GM12878 (cell line): ENCODE data around the gene EIF4E1B. TPM values are rescaled to one million over a fixed set of nuclear protein-coding genes. Genes with fewer than 3 reads are reported as not detected.

Experiments used
- ATAC-seq: fragments of 200-7000 bp; cut with Tn5 transposase; 3 replicates; pipeline ENCODE4 v1.9.1; 2020; ENCODE audit warnings: mild to moderate bottlenecking, moderate library complexity
- BruUV-seq: library from RNA; stranded (reverse); fragments of 400-500 nt; replicated peaks from 2 replicates; lab custom pipeline; 2021; lab: Mats Ljungman, UMichigan
- CTCF ChIA-PET: fragments of 300-600 bp; sonication (Branson Sonifier 250); formaldehyde crosslinking; extraction: SDS; loops from one replicate; lab custom pipeline; 2021; ENCODE audit warnings: inconsistent platforms; lab: Yijun Ruan, JAX
- POLR2A ChIA-PET: fragments of 350-600 bp; formaldehyde crosslinking; extraction: SDS; loops from one replicate; lab custom pipeline; 2021; ENCODE audit warnings: inconsistent platforms; lab: Charles Lee
- RAD21 ChIA-PET: fragments of 300-600 bp; sonication (Branson Sonifier 250); formaldehyde crosslinking; loops from one replicate; lab custom pipeline; 2023; ENCODE audit warnings: antibody characterized with exemption; ENCODE audit not compliant: unreplicated experiment; lab: Charles Lee
- SMC1A ChIA-PET: fragments of 300-600 bp; sonication (Branson Sonifier 250); formaldehyde crosslinking; loops from one replicate; lab custom pipeline; 2023; ENCODE audit not compliant: unreplicated experiment, uncharacterized antibody; lab: Charles Lee
- DNase-seq: peaks from one replicate; pipeline ENCODE4 v3.0.0-alpha.2; 2011; ENCODE audit warnings: low read depth, low spot score
- FAIRE-seq: peaks from 3 replicates; lab custom pipeline; 2011; peaks lifted over from hg19 to GRCh38; lab: Jason Lieb, UNC
- H2AFZ ChIP-seq: 2 replicates; pipeline ENCODE4 v1.6.0; 2011; ENCODE audit warnings: low read depth, low read length, control low read depth; ENCODE audit not compliant: control insufficient read depth
- H3K27ac ChIP-seq: 2 replicates; pipeline ENCODE4 v1.5.1; 2011; ENCODE audit warnings: control low read depth; ENCODE audit not compliant: control insufficient read depth, insufficient read depth
- H3K27me3 ChIP-seq, 2 experiments: replicated peaks in 1 of 2; 2 replicates each; pipeline versions ENCODE4 v1.6.0 to v1.6.1; 2011; ENCODE audit warnings: low read length in 1 of 2; ENCODE audit not compliant: control insufficient read depth in 2 of 2, insufficient read depth in 2 of 2
- H3K36me3 ChIP-seq, 2 experiments: 2 replicates each; pipeline ENCODE4 v1.5.1; 2011; ENCODE audit warnings: low read length in 1 of 2; ENCODE audit not compliant: control insufficient read depth in 2 of 2, insufficient read depth in 2 of 2
- H3K4me1 ChIP-seq: 2 replicates; pipeline ENCODE4 v1.6.1; 2011; ENCODE audit warnings: mild to moderate bottlenecking, low read length, moderate library complexity, mixed read lengths; ENCODE audit not compliant: control insufficient read depth, insufficient read depth
- H3K4me2 ChIP-seq: 2 replicates; pipeline ENCODE4 v1.6.0; 2011; ENCODE audit warnings: control low read depth; ENCODE audit not compliant: control insufficient read depth, insufficient read depth
- H3K4me3 ChIP-seq: fragments of 200-600 bp; sonication (generic); 2 replicates; pipeline ENCODE4 v1.5.1; 2016
- H3K79me2 ChIP-seq: 2 replicates; pipeline ENCODE4 v1.6.0; 2011; ENCODE audit warnings: low read length; ENCODE audit not compliant: control insufficient read depth, insufficient read depth
- H3K9ac ChIP-seq: 2 replicates; pipeline ENCODE4 v1.8.0; 2011; ENCODE audit warnings: low read length, control low read depth, mixed read lengths; ENCODE audit not compliant: control insufficient read depth, insufficient read depth
- H3K9me3 ChIP-seq: replicated peaks from 3 replicates; pipeline ENCODE4 v1.5.1; 2011; ENCODE audit warnings: mild to moderate bottlenecking, low read length; ENCODE audit not compliant: control insufficient read depth, insufficient read depth
- H4K20me1 ChIP-seq: 2 replicates; pipeline ENCODE4 v1.6.0; 2011; ENCODE audit not compliant: control insufficient read depth, insufficient read depth
- ELK1 ChIP-seq: IDR thresholded peaks from 2 replicates; pipeline ENCODE4 v1.6.1; 2012; ENCODE audit warnings: low read depth, low read length, improper control_type of control experiment
- MEF2A ChIP-seq: IDR thresholded peaks from 2 replicates; pipeline ENCODE4 v1.6.1; 2011; ENCODE audit warnings: low read depth, mild to moderate bottlenecking, low read length, moderate library complexity; ENCODE audit not compliant: insufficient read depth
- NRF1 ChIP-seq: conservative IDR thresholded peaks from 2 replicates; pipeline ENCODE4 v1.6.1; 2011; ENCODE audit warnings: mild to moderate bottlenecking, low read depth, low read length, improper control_type of control experiment
- PAX5 ChIP-seq: IDR thresholded peaks from 2 replicates; pipeline ENCODE4 v1.6.1; 2011; ENCODE audit warnings: low read depth, low read length, borderline replicate concordance
- SKIL ChIP-seq: fragments of 450-650 bp; IDR thresholded peaks from 2 replicates; pipeline ENCODE4 v1.6.1; 2017; ENCODE audit warnings: mild to moderate bottlenecking, low read depth, inconsistent platforms; ENCODE audit not compliant: poor library complexity, severe bottlenecking
- ZNF217 ChIP-seq: fragments of 450-650 bp; IDR thresholded peaks from 2 replicates; pipeline ENCODE4 v1.6.1; 2017; ENCODE audit warnings: antibody characterized with exemption, mild to moderate bottlenecking
- ZNF384 ChIP-seq: IDR thresholded peaks from 2 replicates; pipeline ENCODE4 v1.6.1; 2012; ENCODE audit warnings: low read depth, mild to moderate bottlenecking, low read length, improper control_type of control experiment, borderline replicate concordance
- WGBS: methylation state at CpG from one replicate; pipeline ENCODE4 v1.1.6; 2016; ENCODE audit warnings: low lambda C conversion rate; ENCODE audit not compliant: insufficient replicate concordance, insufficient coverage; ENCODE audit errors: missing lambda C conversion rate; 5-methylcytosine and 5-hydroxymethylcytosine counted together
- in situ Hi-C: fragments of 300-500 bp; cut with MboI; formaldehyde crosslinking; loops from 9 replicates; pipeline ENCODE4 v1.14.3; 2018; ENCODE audit warnings: mixed read lengths
- intact Hi-C: fragments of 100-400 bp; cut with micrococcal nuclease; formaldehyde crosslinking; loops from one replicate; pipeline ENCODE4 v1.14.2; 2022; ENCODE audit not compliant: unreplicated experiment
- polyA plus RNA-seq, 11 experiments: library from polyadenylated mRNA; depleted of rRNA in 4 of 11; unstranded in 6 of 11; stranded (reverse) in 5 of 11; fragments of >200 nt; fragmentation: Nextera tagmentation in 4 of 11; fragmentation: Illumina TruSeq in 1 of 11; extraction: Ambion mirVana in 4 of 11; extraction: Trizol in 1 of 11; gene quantifications; 1 replicate in 1 of 11; 2 replicates in 10 of 11; pipeline versions ENCODE4 v1.2.1 to v1.2.3, GENCODE V29; 2011 to 2016; ENCODE audit warnings: inconsistent platforms in 2 of 11, missing spikeins in 2 of 11, low read depth in 1 of 11
- total RNA-seq, 4 experiments: library from RNA; depleted of rRNA in 3 of 4; stranded (reverse); fragments of >200 nt in 3 of 4; fragmentation: Illumina TruSeq in 1 of 4; extraction: Trizol in 1 of 4; gene quantifications; 2 replicates each; pipeline versions ENCODE4 v1.2.1 to v1.2.3, GENCODE V29; 2013 to 2021

EIF4E1B gene
- total and polyA plus RNA-seq, 10 of the 15 experiments (the other 5 are each of a cell fraction or from before 2014, with no cell fraction given): not detected

DNA sequence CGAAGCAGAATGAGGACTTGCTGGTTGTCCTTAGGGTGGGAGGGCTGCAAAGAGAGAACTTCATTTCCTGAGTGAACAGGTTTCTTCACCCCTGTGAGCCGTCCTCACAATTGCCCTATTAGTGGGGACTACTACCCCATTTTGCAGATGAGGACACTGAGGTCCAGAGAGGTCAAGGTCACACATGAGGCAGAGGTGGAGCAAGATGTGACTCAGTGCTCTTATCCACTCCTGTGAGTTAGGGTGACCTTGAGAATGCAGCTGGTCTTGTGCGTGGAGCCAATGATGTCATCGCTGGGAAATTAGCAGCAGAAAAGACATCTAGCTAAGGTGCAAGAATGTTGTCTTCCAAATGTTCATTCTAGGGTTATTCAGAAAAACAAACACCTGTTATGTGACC, 47.4 kb upstream of the EIF4E1B start:
- Histone ChIP-seq H3K9ac (no peak overlapping the region), H3K4me3 (no peak overlapping the region), H4K20me1 (no peaks in the 10 kb centered on the region), H3K27me3 (no peaks in the 10 kb centered on the region), H3K4me1 (no peaks in the 10 kb centered on the region), H2AFZ (no peak overlapping the region), H3K36me3 (no peaks in the 10 kb centered on the region), H3K9me3 (peaks cover 8% of the 10 kb centered on the region; the same call in 2 of the 3 replicates), H3K27ac (no peak overlapping the region), H3K79me2 (no peaks in the 10 kb centered on the region), H3K4me2 (no peak overlapping the region)
- in situ Hi-C loops: loop anchor here (25.0 kb wide), 1 partner anchor 846 kb away; no protein-coding TSS in a partner anchor
- ChIA-PET SMC1A (no interaction called here), POLR2A (no interaction called here), RAD21 (no interaction called here), CTCF (interaction anchor here (1.3 kb wide), 1 partner anchor 167 kb away, joined by 3 read pairs; the partner anchor contains the start of gene CLTB)
- ATAC-seq: no peak
- WGBS: 22% methylated on average over 4 of the region's 4 CpGs
- no TSS peak for BruUV-seq
- DNase-seq: no peak
- no peak for TF ChIP-seq PAX5
- TF ChIP-seq ZNF217: no peak
- no peak for TF ChIP-seq ZNF384
- TF ChIP-seq MEF2A: no peak
- no peak for TF ChIP-seq ELK1
- TF ChIP-seq SKIL: no peak
- no peak for TF ChIP-seq NRF1
- FAIRE-seq: no peak
- intact Hi-C loops: no loop called here
